Neural cell (in vitro differentiated cells): ENCODE results near the gene ZNF281. TPM values are rescaled to one million over a fixed set of nuclear protein-coding genes. Genes with fewer than 3 reads are reported as not detected.

Source experiments
- H2AFZ ChIP-seq: fragments of 200-600, 300-800 bp; sonication (generic), shearing (Covaris generic); 2 replicates; pipeline ENCODE4 v1.6.0; 2014; ENCODE audit warnings: low read depth, mild to moderate bottlenecking, antibody characterized with exemption, low read length, moderate library complexity
- H3F3A ChIP-seq: fragments of 200-600 bp; shearing (Covaris generic); 2 replicates; pipeline ENCODE4 v1.6.1; 2016; ENCODE audit warnings: mild to moderate bottlenecking, moderate library complexity, mixed read lengths, antibody characterized with exemption, low read length; ENCODE audit not compliant: insufficient read depth, poor library complexity, severe bottlenecking
- H3K27ac ChIP-seq: fragments of 200-600, 300-800 bp; sonication (generic), shearing (Covaris generic); 2 replicates; pipeline ENCODE4 v1.5.1; 2014; ENCODE audit warnings: mild to moderate bottlenecking, low read length, moderate library complexity
- H3K27me3 ChIP-seq: fragments of 300-800, 200-600 bp; sonication (generic), shearing (Covaris generic); 2 replicates; pipeline ENCODE4 v1.6.0; 2014; ENCODE audit warnings: mild to moderate bottlenecking, low read depth, low read length, moderate library complexity; ENCODE audit not compliant: insufficient read depth
- H3K36me3 ChIP-seq: fragments of 300-800, 200-600 bp; sonication (generic), shearing (Covaris generic); 2 replicates; pipeline ENCODE4 v1.5.1; 2014; ENCODE audit warnings: mild to moderate bottlenecking, antibody characterized with exemption, low read length, moderate library complexity; ENCODE audit not compliant: insufficient read depth
- H3K4me2 ChIP-seq: fragments of 300-800, 200-600 bp; sonication (generic), shearing (Covaris generic); 2 replicates; pipeline ENCODE4 v1.6.0; 2014; ENCODE audit warnings: mild to moderate bottlenecking, low read length
- H3K4me3 ChIP-seq: fragments of 300-800, 200-600 bp; sonication (generic), shearing (Covaris generic); 2 replicates; pipeline ENCODE4 v1.5.1; 2014; ENCODE audit warnings: mild to moderate bottlenecking, low read length, moderate library complexity
- H3K79me2 ChIP-seq: fragments of 200-600 bp; shearing (Covaris generic); replicated peaks from 2 replicates; pipeline ENCODE4 v1.6.0; 2014; ENCODE audit warnings: mild to moderate bottlenecking, low read length, moderate library complexity; ENCODE audit not compliant: insufficient read depth
- H3K9ac ChIP-seq: fragments of 300-800, 200-600 bp; sonication (generic), shearing (Covaris generic); 2 replicates; pipeline ENCODE4 v1.6.1; 2016; ENCODE audit warnings: mild to moderate bottlenecking, low read length, mixed read lengths
- H3K9me2 ChIP-seq: fragments of 200-600 bp; shearing (Covaris generic); 2 replicates; pipeline ENCODE4 v1.6.1; 2016; ENCODE audit warnings: mild to moderate bottlenecking, low read length, mixed read lengths; ENCODE audit not compliant: insufficient read depth
- H3K9me3 ChIP-seq: fragments of 200-600, 300-800 bp; sonication (generic), shearing (Covaris generic); 2 replicates; pipeline ENCODE4 v1.6.1; 2016; ENCODE audit warnings: mild to moderate bottlenecking, mixed run types, low read length, moderate library complexity, mixed read lengths
- H4K20me1 ChIP-seq: fragments of 200-600 bp; shearing (Covaris generic); 2 replicates; pipeline ENCODE4 v1.6.1; 2016; ENCODE audit warnings: mild to moderate bottlenecking, mixed run types; ENCODE audit not compliant: insufficient read depth
- CTCF ChIP-seq: fragments of 450-650 bp; IDR thresholded peaks from 2 replicates; pipeline ENCODE4 v1.5.1; 2014; ENCODE audit warnings: antibody characterized with exemption, mild to moderate bottlenecking, moderate library complexity; ENCODE audit not compliant: poor library complexity, severe bottlenecking
- EP300 ChIP-seq: fragments of 450-650 bp; conservative IDR thresholded peaks from 2 replicates; pipeline ENCODE4 v1.6.1; 2014; ENCODE audit warnings: antibody characterized with exemption, mild to moderate bottlenecking, moderate library complexity; ENCODE audit not compliant: poor library complexity, severe bottlenecking
- EZH2 ChIP-seq: fragments of 200-600, 300-800 bp; shearing (Covaris generic), sonication (generic); IDR thresholded peaks from 2 replicates; pipeline ENCODE4 v1.6.1; 2014; ENCODE audit warnings: antibody characterized with exemption, low read length, borderline replicate concordance, mild to moderate bottlenecking; ENCODE audit not compliant: insufficient read depth, poor library complexity, severe bottlenecking
- MXI1 ChIP-seq: fragments of 450-650 bp; conservative IDR thresholded peaks from 2 replicates; pipeline ENCODE4 v1.6.1; 2014; ENCODE audit warnings: antibody characterized with exemption, mild to moderate bottlenecking; ENCODE audit not compliant: poor library complexity, severe bottlenecking
- POLR2AphosphoS5 ChIP-seq: IDR thresholded peaks from 2 replicates; pipeline ENCODE4 v1.6.1; 2012
- RAD21 ChIP-seq: fragments of 450-650 bp; conservative IDR thresholded peaks from 2 replicates; pipeline ENCODE4 v1.6.1; 2014; ENCODE audit warnings: antibody characterized with exemption, mild to moderate bottlenecking, moderate library complexity
- SMC3 ChIP-seq: fragments of 450-650 bp; conservative IDR thresholded peaks from 2 replicates; pipeline ENCODE4 v1.6.1; 2014; ENCODE audit warnings: antibody characterized with exemption, mild to moderate bottlenecking, moderate library complexity; ENCODE audit not compliant: poor library complexity
- TAF1 ChIP-seq: IDR thresholded peaks from 2 replicates; pipeline ENCODE4 v1.6.1; 2012; ENCODE audit warnings: low read depth
- polyA plus RNA-seq: library from polyadenylated mRNA; depleted of rRNA; stranded (reverse); fragments of >200 nt; gene quantifications from 2 replicates; pipeline ENCODE4 v1.2.3, GENCODE V29; 2014
- TF ChIP-seq, protein P1 (sequence below): IDR thresholded peaks from 2 replicates; pipeline ENCODE4 v1.6.1; 2012; ENCODE audit warnings: borderline replicate concordance

The ZNF281 gene
- polyA plus RNA-seq, 1 donor from 2014 or later: 23.9 TPM

DNA sequence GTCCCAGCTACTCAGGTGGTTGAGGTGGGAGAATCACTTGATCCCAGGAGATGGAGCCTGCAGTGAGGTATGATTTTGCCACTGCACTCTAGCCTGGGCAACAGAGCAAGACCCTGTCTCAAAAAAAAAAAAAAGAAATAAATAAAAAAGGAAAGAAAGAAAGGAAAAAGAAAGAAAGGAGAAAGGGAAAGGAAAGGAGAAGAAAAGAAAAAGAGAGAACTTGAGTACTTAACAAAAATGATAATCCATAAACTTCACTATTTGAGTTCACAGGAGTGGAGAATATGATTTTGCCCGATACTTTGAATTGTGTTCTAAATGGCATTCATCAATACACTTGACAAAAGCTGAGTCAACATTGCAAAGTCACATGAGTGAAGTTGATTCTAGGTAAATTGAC, 23.8 kb upstream of the ZNF281 start:
- Histone ChIP-seq H3K36me3 (no peaks in the 10 kb centered on the region), H2AFZ (no peak overlapping the region), H3K4me2 (no peak overlapping the region), H3K4me3 (no peak overlapping the region), H3K27ac (no peak overlapping the region), H3K79me2 (no peaks in the 10 kb centered on the region), H4K20me1 (no peaks in the 10 kb centered on the region), H3K27me3 (no peaks in the 10 kb centered on the region), H3K9me2 (no peaks in the 10 kb centered on the region), H3K9ac (no peak overlapping the region), H3K9me3 (no peaks in the 10 kb centered on the region), H3F3A (no peaks in the 10 kb centered on the region)
- TF ChIP-seq, protein P1, sequence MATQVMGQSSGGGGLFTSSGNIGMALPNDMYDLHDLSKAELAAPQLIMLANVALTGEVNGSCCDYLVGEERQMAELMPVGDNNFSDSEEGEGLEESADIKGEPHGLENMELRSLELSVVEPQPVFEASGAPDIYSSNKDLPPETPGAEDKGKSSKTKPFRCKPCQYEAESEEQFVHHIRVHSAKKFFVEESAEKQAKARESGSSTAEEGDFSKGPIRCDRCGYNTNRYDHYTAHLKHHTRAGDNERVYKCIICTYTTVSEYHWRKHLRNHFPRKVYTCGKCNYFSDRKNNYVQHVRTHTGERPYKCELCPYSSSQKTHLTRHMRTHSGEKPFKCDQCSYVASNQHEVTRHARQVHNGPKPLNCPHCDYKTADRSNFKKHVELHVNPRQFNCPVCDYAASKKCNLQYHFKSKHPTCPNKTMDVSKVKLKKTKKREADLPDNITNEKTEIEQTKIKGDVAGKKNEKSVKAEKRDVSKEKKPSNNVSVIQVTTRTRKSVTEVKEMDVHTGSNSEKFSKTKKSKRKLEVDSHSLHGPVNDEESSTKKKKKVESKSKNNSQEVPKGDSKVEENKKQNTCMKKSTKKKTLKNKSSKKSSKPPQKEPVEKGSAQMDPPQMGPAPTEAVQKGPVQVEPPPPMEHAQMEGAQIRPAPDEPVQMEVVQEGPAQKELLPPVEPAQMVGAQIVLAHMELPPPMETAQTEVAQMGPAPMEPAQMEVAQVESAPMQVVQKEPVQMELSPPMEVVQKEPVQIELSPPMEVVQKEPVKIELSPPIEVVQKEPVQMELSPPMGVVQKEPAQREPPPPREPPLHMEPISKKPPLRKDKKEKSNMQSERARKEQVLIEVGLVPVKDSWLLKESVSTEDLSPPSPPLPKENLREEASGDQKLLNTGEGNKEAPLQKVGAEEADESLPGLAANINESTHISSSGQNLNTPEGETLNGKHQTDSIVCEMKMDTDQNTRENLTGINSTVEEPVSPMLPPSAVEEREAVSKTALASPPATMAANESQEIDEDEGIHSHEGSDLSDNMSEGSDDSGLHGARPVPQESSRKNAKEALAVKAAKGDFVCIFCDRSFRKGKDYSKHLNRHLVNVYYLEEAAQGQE: no peak
- TF ChIP-seq POLR2AphosphoS5 (no peak), CTCF (no peak), EZH2 (no peak), RAD21 (no peak), MXI1 (no peak), TAF1 (no peak), SMC3 (no peak), EP300 (no peak)

GRCh38 chr1:200432586-200432985, 22.8 kb upstream of the ZNF281 start:
- Histone ChIP-seq H2AFZ (no peak overlapping the region), H3K79me2 (no peaks in the 10 kb centered on the region), H3K4me2 (no peak overlapping the region), H3K27me3 (no peaks in the 10 kb centered on the region), H3K9me2 (no peaks in the 10 kb centered on the region), H4K20me1 (no peaks in the 10 kb centered on the region), H3K27ac (no peak overlapping the region), H3K36me3 (no peaks in the 10 kb centered on the region), H3K9me3 (no peaks in the 10 kb centered on the region), H3K9ac (no peak overlapping the region), H3F3A (no peaks in the 10 kb centered on the region), H3K4me3 (no peak overlapping the region)
- TF ChIP-seq EZH2 (no peak), POLR2AphosphoS5 (no peak), CTCF (no peak), EP300 (no peak), RAD21 (no peak), TAF1 (no peak), MXI1 (no peak), SMC3 (no peak)
- TF ChIP-seq, protein P1: no peak
